K562 (cell line): ENCODE data around the gene NR1H2. TPM values are rescaled to one million over a fixed set of nuclear protein-coding genes. Genes with fewer than 3 reads are reported as not detected.

Source experiments
- BRD9 ChIP-seq: fragments of 450-650 bp; IDR thresholded peaks from 2 replicates; pipeline ENCODE4 v1.6.1; 2018; ENCODE audit warnings: low read depth; ENCODE audit not compliant: partially characterized antibody
- BRF1 ChIP-seq: IDR thresholded peaks from 3 replicates; pipeline ENCODE4 v1.6.1; 2011; ENCODE audit warnings: borderline replicate concordance, mild to moderate bottlenecking; ENCODE audit not compliant: insufficient read length; ENCODE audit errors: extremely low read depth
- CC2D1A ChIP-seq: fragments of 450-650 bp; IDR thresholded peaks from 2 replicates; pipeline ENCODE4 v1.6.1; 2017; ENCODE audit warnings: mild to moderate bottlenecking
- DPF2 ChIP-seq: fragments of 450-650 bp; IDR thresholded peaks from 2 replicates; pipeline ENCODE4 v1.6.1; 2016
- ELF1 ChIP-seq: fragments of 200-800 bp; sonication (Bioruptor generic); IDR thresholded peaks from 2 replicates; pipeline ENCODE4 v1.6.1; 2016; ENCODE audit warnings: missing genetic modification characterization, missing compliant biosample characterization
- HLTF ChIP-seq: fragments of 450-650 bp; IDR thresholded peaks from 2 replicates; pipeline ENCODE4 v1.6.1; 2016
- ILK ChIP-seq: fragments of 450-650 bp; IDR thresholded peaks from 2 replicates; pipeline ENCODE4 v1.6.1; 2016; ENCODE audit warnings: missing genetic modification characterization, low read depth, mild to moderate bottlenecking, missing compliant biosample characterization, moderate library complexity, borderline replicate concordance
- JUND ChIP-seq, 2 experiments: IDR thresholded peaks; 2 replicates in 1 of 2; 3 replicates in 1 of 2; pipeline ENCODE4 v1.6.1; 2011; ENCODE audit warnings: borderline replicate concordance in 2 of 2, low read depth in 2 of 2, low read length in 2 of 2, improper control_type of control experiment in 1 of 2, missing biosample characterization in 1 of 2, missing genetic modification characterization in 1 of 2, missing genetic modification reagents in 1 of 2
- MED1 ChIP-seq: sonication (generic); formaldehyde crosslinking; IDR thresholded peaks from 2 replicates; pipeline ENCODE4 v1.8.1; 2023; ENCODE audit warnings: missing genetic modification reagents, borderline replicate concordance
- NR3C1 ChIP-seq: sonication (generic); formaldehyde crosslinking; IDR thresholded peaks from 2 replicates; pipeline ENCODE4 v1.8.1; 2022; ENCODE audit warnings: missing genetic modification reagents
- PBX2 ChIP-seq, 2 experiments: IDR thresholded peaks in 1 of 2; conservative IDR thresholded peaks in 1 of 2; 2 replicates each; pipeline ENCODE4 v1.6.1; 2016; ENCODE audit warnings: low read depth in 2 of 2, mild to moderate bottlenecking in 1 of 2, missing compliant biosample characterization in 1 of 2, missing genetic modification characterization in 1 of 2, moderate library complexity in 1 of 2
- PCBP2 ChIP-seq: fragments of 200-400 bp; formaldehyde crosslinking; IDR thresholded peaks from 2 replicates; pipeline ENCODE4 v1.6.1; 2018; ENCODE audit warnings: low read length, low read depth, mild to moderate bottlenecking, moderate library complexity; ENCODE audit not compliant: poor library complexity, severe bottlenecking
- PML ChIP-seq: IDR thresholded peaks from 2 replicates; pipeline ENCODE4 v1.6.1; 2012; ENCODE audit warnings: low read length, inconsistent platforms
- POLR3A ChIP-seq: IDR thresholded peaks from 2 replicates; pipeline ENCODE4 v1.6.1; 2011; ENCODE audit warnings: borderline replicate concordance, mild to moderate bottlenecking, moderate library complexity; ENCODE audit not compliant: insufficient read length, insufficient read depth; ENCODE audit errors: extremely low read depth
- RNF219 ChIP-seq: fragments of 250-450 bp; sonication (Bioruptor Pico); IDR thresholded peaks from 2 replicates; pipeline ENCODE4 v1.5.0; 2022; ENCODE audit warnings: mild to moderate bottlenecking
- SMAD3 ChIP-seq: fragments of 450-650 bp; formaldehyde crosslinking; conservative IDR thresholded peaks from 2 replicates; pipeline ENCODE4 v1.4.0; 2020; ENCODE audit warnings: mild to moderate bottlenecking
- SMARCE1 ChIP-seq: fragments of 450-650 bp; IDR thresholded peaks from 2 replicates; pipeline ENCODE4 v1.7.1; 2016; ENCODE audit warnings: mild to moderate bottlenecking
- SRSF1 ChIP-seq: fragments of 200-400 bp; formaldehyde crosslinking; IDR thresholded peaks from 2 replicates; pipeline ENCODE4 v1.6.1; 2017; ENCODE audit warnings: mild to moderate bottlenecking, low read depth, low read length, moderate library complexity
- SRSF3 ChIP-seq: fragments of 200-400 bp; formaldehyde crosslinking; IDR thresholded peaks from 2 replicates; pipeline ENCODE4 v1.6.1; 2016; ENCODE audit warnings: mild to moderate bottlenecking, low read length, moderate library complexity; ENCODE audit not compliant: insufficient read depth
- TFE3 ChIP-seq: fragments of 450-650 bp; formaldehyde crosslinking; IDR thresholded peaks from 2 replicates; pipeline ENCODE4 v1.4.0; 2020; ENCODE audit warnings: mild to moderate bottlenecking, mixed read lengths
- ZNF589 ChIP-seq: fragments of 200-800 bp; sonication (Bioruptor generic); IDR thresholded peaks from 2 replicates; pipeline ENCODE4 v1.6.1; 2016; ENCODE audit warnings: low read depth, missing genetic modification characterization, missing compliant biosample characterization
- polyA plus RNA-seq, 8 experiments: library from polyadenylated mRNA; depleted of rRNA in 4 of 8; stranded (reverse) in 5 of 8; unstranded in 3 of 8; fragments of >200 nt; fragmentation: Nextera tagmentation in 2 of 8; fragmentation: Illumina TruSeq in 1 of 8; extraction: Ambion mirVana in 2 of 8; extraction: Trizol in 1 of 8; gene quantifications; 2 replicates each; pipeline versions ENCODE4 v1.2.1 to v1.2.3, GENCODE V29; 2011 to 2014; ENCODE audit warnings: inconsistent platforms in 1 of 8, missing spikeins in 1 of 8
- total RNA-seq, 7 experiments: library from RNA; depleted of rRNA in 6 of 7; stranded (reverse); fragments of >200 nt in 6 of 7; fragmentation: Illumina TruSeq in 2 of 7; extraction: Trizol in 2 of 7; gene quantifications; 2 replicates each; pipeline versions ENCODE4 v1.2.1 to v1.2.3, GENCODE V29; 2011 to 2021; ENCODE audit warnings: low replicate concordance in 1 of 7

The NR1H2 gene
- total and polyA plus RNA-seq, 9 of the 15 experiments (the other 6 are each of a cell fraction or from before 2014, with no cell fraction given): 0.11 to 73.8 (median 24.0) TPM

- no peak for TF ChIP-seq HLTF
- no peak for TF ChIP-seq PML
- no peak for TF ChIP-seq SMAD3
- TF ChIP-seq PCBP2: no peak
- no peak for TF ChIP-seq PBX2 (CRISPR knock-in tag; IDR thresholded peaks at IDR 0.05; ENCODE audit: low read depth)
- 0 out of 2 replicates have a peak, but pooled peaks have one; percentile 11 for TF ChIP-seq PBX2 (tag; conservative IDR thresholded peaks at IDR 0.05; ENCODE audit: low read depth)
- no peak for TF ChIP-seq CC2D1A
- TF ChIP-seq RNF219 (CRISPR knock-in tag): no peak
- TF ChIP-seq MED1 (CRISPR knock-in tag): no peak
- no peak; the same call in 1 of the 2 replicates for TF ChIP-seq DPF2
- no peak for TF ChIP-seq BRF1
- no peak for TF ChIP-seq POLR3A
- peak; percentile 84; the same call in 1 of the 2 replicates for TF ChIP-seq JUND (IDR thresholded peaks at IDR 0.05; ENCODE audit: borderline replicate concordance, low read depth, low read length)
- TF ChIP-seq JUND (tag; IDR thresholded peaks at IDR 0.05; ENCODE audit: borderline replicate concordance, low read depth, low read length): peak; percentile 72; the same call in 1 of the 3 replicates
- TF ChIP-seq TFE3 (CRISPR knock-in tag): no peak
- TF ChIP-seq ZNF589: no peak
- 0 out of 2 replicates have a peak, but pooled peaks have one; percentile 9 for TF ChIP-seq SMARCE1
- no peak for TF ChIP-seq ILK (tag)
- no peak for TF ChIP-seq SRSF3
- no peak for TF ChIP-seq BRD9
- no peak for TF ChIP-seq NR3C1 (CRISPR knock-in tag)
- no peak for TF ChIP-seq ELF1 (tag)
- no peak for TF ChIP-seq SRSF1
Measured at GRCh38 chr19:50362656-50363424, 13.4 kb upstream of the NR1H2 start (continued).
